GM12878 (cell line): ENCODE measurements around the gene CRIM1.

Experiments
- CTCF ChIP-seq, 3 experiments: IDR thresholded peaks in 2 of 3; conservative IDR thresholded peaks in 1 of 3; 2 replicates each; pipeline ENCODE4 v1.5.1; 2011; ENCODE audit warnings: low read depth in 3 of 3, low read length in 3 of 3, mild to moderate bottlenecking in 3 of 3, control low read depth in 2 of 3, moderate library complexity in 2 of 3, inconsistent platforms in 1 of 3, mixed read lengths in 1 of 3; ENCODE audit not compliant: control insufficient read depth in 2 of 3, insufficient read depth in 1 of 3; ENCODE audit errors: extremely low read depth in 1 of 3
- FOS ChIP-seq: IDR thresholded peaks from 3 replicates; pipeline ENCODE4 v1.6.1; 2011; ENCODE audit warnings: borderline replicate concordance; ENCODE audit not compliant: insufficient read length; ENCODE audit errors: extremely low read depth
- MYC ChIP-seq: IDR thresholded peaks from 2 replicates; pipeline ENCODE4 v1.6.1; 2011; ENCODE audit warnings: mild to moderate bottlenecking, low read length, moderate library complexity, inconsistent platforms; ENCODE audit not compliant: insufficient read depth, insufficient replicate concordance, insufficient read length, severe bottlenecking
- PBX3 ChIP-seq: IDR thresholded peaks from 2 replicates; pipeline ENCODE4 v1.6.1; 2011; ENCODE audit warnings: mild to moderate bottlenecking, low read depth, low read length, moderate library complexity; ENCODE audit not compliant: insufficient replicate concordance
- USF1 ChIP-seq: IDR thresholded peaks from 2 replicates; pipeline ENCODE4 v1.6.1; 2011; ENCODE audit warnings: borderline replicate concordance, low read depth, mild to moderate bottlenecking, moderate library complexity, mixed read lengths, low read length; ENCODE audit not compliant: insufficient read depth; ENCODE audit errors: extremely low read length
- ZNF24 ChIP-seq: fragments of 450-650 bp; IDR thresholded peaks from 2 replicates; pipeline ENCODE4 v1.6.1; 2017; ENCODE audit warnings: antibody characterized with exemption, mild to moderate bottlenecking

- TF ChIP-seq MYC, result no peak
- peak; percentile 80 to 81 (median 81) for TF ChIP-seq CTCF (IDR thresholded peaks at IDR 0.05 in 2 of 3, conservative IDR thresholded peaks at IDR 0.05 in 1 of 3; ENCODE audit: control insufficient read depth in 2 of 3, extremely low read depth in 1 of 3, insufficient read depth in 1 of 3, low read depth in 3 of 3, low read length in 3 of 3)
- no peak for TF ChIP-seq FOS
- no peak for TF ChIP-seq ZNF24
- no peak for TF ChIP-seq USF1
- TF ChIP-seq PBX3, result no peak
Measured at GRCh38 chr2:36507408-36507812, 151.8 kb downstream of the CRIM1 start.
